ENCODE measurements around the gene AP1AR.

Gene AP1AR

DNA sequence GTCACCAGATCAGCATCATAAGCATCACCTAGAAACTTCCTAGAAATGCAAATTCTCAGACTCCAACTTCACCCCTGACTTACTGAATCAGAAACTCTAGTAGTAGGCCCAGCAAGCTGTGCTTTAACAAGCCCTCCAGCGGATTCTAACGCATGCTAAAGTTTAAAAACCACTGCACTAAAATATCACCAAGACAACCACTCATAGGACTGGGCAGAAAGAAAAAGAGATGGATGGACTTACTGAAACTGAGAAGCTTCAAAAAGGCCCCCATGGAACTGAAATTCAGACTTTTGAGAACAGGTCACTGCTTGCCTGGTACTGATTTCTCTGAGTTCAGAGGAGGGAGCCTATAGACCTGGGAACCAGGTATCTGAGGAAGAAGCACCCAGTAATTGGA, 46.3 kb upstream of the AP1AR start:
- TF ChIP-seq POLR2AphosphoS5 (IDR thresholded peaks at IDR 0.05; ENCODE audit: low read depth, low read length) (no peak), SIN3A (IDR thresholded peaks at IDR 0.05; ENCODE audit: borderline replicate concordance, insufficient read depth, low read length) (no peak), FOXP2 (optimal IDR thresholded peaks at IDR 0.05; ENCODE audit: borderline replicate concordance, extremely low read depth, extremely low read length, insufficient read depth) (no peak), TAF1 (IDR thresholded peaks at IDR 0.05; ENCODE audit: borderline replicate concordance, insufficient read depth, low read length) (no peak)
- TF ChIP-seq, protein P1, sequence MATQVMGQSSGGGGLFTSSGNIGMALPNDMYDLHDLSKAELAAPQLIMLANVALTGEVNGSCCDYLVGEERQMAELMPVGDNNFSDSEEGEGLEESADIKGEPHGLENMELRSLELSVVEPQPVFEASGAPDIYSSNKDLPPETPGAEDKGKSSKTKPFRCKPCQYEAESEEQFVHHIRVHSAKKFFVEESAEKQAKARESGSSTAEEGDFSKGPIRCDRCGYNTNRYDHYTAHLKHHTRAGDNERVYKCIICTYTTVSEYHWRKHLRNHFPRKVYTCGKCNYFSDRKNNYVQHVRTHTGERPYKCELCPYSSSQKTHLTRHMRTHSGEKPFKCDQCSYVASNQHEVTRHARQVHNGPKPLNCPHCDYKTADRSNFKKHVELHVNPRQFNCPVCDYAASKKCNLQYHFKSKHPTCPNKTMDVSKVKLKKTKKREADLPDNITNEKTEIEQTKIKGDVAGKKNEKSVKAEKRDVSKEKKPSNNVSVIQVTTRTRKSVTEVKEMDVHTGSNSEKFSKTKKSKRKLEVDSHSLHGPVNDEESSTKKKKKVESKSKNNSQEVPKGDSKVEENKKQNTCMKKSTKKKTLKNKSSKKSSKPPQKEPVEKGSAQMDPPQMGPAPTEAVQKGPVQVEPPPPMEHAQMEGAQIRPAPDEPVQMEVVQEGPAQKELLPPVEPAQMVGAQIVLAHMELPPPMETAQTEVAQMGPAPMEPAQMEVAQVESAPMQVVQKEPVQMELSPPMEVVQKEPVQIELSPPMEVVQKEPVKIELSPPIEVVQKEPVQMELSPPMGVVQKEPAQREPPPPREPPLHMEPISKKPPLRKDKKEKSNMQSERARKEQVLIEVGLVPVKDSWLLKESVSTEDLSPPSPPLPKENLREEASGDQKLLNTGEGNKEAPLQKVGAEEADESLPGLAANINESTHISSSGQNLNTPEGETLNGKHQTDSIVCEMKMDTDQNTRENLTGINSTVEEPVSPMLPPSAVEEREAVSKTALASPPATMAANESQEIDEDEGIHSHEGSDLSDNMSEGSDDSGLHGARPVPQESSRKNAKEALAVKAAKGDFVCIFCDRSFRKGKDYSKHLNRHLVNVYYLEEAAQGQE (IDR thresholded peaks at IDR 0.05; ENCODE audit: insufficient read depth in 1 of 2, low read depth in 2 of 2, low read length in 2 of 2) = no peak

DNA sequence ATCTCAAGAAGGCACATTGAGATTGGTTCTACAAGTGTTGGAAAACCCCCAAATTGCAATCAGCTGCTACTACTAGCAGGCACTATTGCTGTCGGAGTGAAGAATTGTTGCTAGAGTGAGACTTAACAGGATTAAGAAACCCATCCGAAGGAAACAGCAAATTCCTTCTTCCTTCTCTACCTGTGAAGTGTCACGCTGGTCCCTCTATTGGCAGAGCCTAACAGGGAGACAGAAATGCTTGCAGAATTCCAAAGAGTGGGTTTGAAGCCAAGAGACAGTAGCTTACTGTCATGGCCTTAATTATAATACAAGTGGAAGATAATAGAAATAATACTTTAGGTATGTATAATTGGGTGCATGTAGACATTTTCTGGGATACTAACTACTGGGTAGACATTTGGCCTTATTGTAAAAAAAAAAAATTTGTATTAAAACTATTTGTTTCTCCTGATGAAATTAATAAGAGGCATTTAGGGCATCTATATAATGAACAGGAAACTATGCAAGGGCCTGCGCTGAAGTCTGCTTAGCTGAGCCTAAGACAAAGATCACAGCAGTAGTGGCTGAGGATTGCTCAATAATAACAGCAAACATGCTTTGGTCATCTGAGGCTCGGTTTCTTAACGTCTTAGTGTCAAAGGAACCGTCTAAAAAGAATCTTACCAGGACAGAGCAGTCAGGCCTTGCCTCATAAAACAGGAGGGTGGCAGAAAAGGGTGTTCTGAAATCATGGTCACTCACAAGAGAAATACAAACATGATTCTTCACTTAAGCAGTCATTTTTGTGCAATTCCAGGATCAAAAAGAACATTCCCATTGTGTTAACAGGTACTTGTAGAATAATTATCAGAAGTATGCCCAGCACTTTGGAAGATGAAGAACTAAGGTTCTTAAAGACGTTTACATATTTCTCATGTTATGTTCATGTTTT, 45.6 kb upstream of the AP1AR start:
- TF ChIP-seq SIN3A (IDR thresholded peaks at IDR 0.05; ENCODE audit: borderline replicate concordance, insufficient read depth, low read length) (no peak), FOXP2 (optimal IDR thresholded peaks at IDR 0.05; ENCODE audit: borderline replicate concordance, extremely low read depth, extremely low read length, insufficient read depth) (no peak), TAF1 (IDR thresholded peaks at IDR 0.05; ENCODE audit: borderline replicate concordance, insufficient read depth, low read length) (no peak)
- TF ChIP-seq, protein P1 (IDR thresholded peaks at IDR 0.05; ENCODE audit: insufficient read depth in 1 of 2, low read depth in 2 of 2, low read length in 2 of 2) = no peak

DNA sequence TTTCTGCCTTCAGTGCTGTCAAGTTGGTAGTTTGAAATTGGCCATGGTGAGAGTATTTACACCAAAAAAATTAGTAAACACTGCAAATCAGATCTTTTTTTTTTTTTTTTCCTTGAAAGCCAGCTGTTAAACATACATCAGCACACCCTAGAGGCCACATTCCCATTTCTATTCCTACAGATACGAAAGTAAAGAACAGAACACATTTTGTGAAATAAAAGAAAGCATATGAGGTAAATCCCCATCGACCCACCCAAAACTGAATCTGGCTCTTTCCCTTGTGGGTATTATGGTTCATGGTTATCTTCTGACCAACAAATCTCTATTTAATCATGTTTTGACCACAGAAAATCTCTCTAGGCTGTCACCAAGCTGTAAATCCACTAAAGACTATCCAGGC, 41.8 kb upstream of the AP1AR start:
- TF ChIP-seq POLR2AphosphoS5 (IDR thresholded peaks at IDR 0.05; ENCODE audit: low read depth, low read length) = no peak
- TF ChIP-seq SIN3A (IDR thresholded peaks at IDR 0.05; ENCODE audit: borderline replicate concordance, insufficient read depth, low read length) = no peak
- no peak for TF ChIP-seq FOXP2 (optimal IDR thresholded peaks at IDR 0.05; ENCODE audit: borderline replicate concordance, extremely low read depth, extremely low read length, insufficient read depth)
- TF ChIP-seq, protein P1 (IDR thresholded peaks at IDR 0.05; ENCODE audit: insufficient read depth in 1 of 2, low read depth in 2 of 2, low read length in 2 of 2) = no peak
- TF ChIP-seq TAF1 (IDR thresholded peaks at IDR 0.05; ENCODE audit: borderline replicate concordance, insufficient read depth, low read length) = no peak

DNA sequence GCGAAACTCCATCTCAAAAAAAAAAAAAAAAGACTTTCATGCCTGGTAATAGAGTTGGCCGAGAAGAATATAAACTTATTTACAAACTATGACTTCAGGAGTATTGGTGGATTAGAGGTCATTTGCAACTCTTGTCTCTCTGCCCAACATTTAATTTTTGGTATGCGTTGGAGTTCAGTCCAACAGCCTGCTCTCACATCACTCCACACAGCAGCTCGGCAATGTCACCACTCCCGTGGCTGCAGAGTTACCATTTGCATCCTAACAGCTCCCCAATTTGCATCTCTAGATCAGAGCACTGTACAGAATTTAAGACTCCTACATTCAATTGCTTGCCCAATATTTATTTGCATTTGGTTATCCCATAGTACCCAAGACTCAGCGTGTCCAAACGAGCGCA, 40.9 kb upstream of the AP1AR start:
- TF ChIP-seq TAF1 (IDR thresholded peaks at IDR 0.05; ENCODE audit: borderline replicate concordance, insufficient read depth, low read length) (no peak), SIN3A (IDR thresholded peaks at IDR 0.05; ENCODE audit: borderline replicate concordance, insufficient read depth, low read length) (no peak)
- TF ChIP-seq, protein P1 (IDR thresholded peaks at IDR 0.05; ENCODE audit: insufficient read depth in 1 of 2, low read depth in 2 of 2, low read length in 2 of 2) = no peak
